Tibial nerve (tissue), 3 donors: Measurements from ENCODE around the gene FAM90A1.
"Not testable (repeated sequence)": the region's sequence is repeated elsewhere in the genome, so short reads cannot be mapped to it uniquely, and the experiment has no call there.

Experiments used
- POLR2A ChIP-seq, 2 donors: fragments of 450-650 bp; IDR thresholded peaks; one replicate each; pipeline ENCODE4 v1.6.1; 2017; ENCODE audit warnings: antibody characterized with exemption in 2 of 2, mild to moderate bottlenecking in 2 of 2, moderate library complexity in 2 of 2
- TF ChIP-seq, protein P1 (sequence below), 5 experiments: fragments of 200-600 bp in 3 of 5; fragments of 450-650 bp in 2 of 5; sonication (generic) in 3 of 5; IDR thresholded peaks; one replicate each; pipeline ENCODE4 v1.5.1; 2016 to 2019; ENCODE audit warnings: antibody characterized with exemption in 5 of 5, mild to moderate bottlenecking in 3 of 5, moderate library complexity in 2 of 5

DNA sequence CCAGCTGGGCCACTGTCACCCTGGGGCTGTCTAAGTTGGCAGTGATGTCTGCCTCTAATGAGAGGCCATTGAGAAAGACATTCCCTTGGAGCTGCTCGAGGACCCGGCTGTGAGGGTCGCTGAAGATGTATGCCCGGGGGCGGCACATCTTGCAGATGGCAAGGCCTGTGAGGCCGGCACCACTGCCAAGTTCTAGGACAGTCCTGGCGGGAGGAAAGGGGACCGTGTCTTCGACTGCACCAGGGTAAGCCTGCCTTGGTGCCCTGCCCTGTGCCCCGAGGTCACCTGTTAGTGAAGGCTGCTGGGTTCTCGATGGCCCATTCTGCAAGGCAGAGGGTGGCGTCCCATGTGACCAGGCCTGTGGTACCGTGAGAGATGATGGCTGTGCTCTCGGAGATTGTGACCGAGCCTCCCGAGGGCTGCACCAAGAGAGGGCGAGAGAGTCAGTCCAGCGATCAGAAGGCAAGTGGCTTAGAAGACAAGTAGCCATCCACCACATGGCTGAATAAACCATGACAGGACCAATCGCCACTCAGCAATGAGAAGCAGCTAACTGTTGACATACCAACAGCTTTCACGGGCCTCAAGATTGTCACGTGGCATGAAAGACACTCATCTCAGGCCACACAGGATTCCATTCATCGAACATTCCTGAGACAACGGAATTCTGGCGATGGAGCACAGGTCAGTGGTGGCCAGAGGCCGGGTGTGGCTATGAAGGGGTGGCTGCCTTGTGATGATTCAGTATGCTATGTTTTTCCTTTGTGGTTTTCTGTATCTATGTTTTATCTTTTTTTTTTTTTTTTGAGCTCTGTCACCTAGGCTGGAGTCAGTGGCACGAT lies 8.1 kb upstream of the FAM90A1 start:
- TF ChIP-seq, protein P1, sequence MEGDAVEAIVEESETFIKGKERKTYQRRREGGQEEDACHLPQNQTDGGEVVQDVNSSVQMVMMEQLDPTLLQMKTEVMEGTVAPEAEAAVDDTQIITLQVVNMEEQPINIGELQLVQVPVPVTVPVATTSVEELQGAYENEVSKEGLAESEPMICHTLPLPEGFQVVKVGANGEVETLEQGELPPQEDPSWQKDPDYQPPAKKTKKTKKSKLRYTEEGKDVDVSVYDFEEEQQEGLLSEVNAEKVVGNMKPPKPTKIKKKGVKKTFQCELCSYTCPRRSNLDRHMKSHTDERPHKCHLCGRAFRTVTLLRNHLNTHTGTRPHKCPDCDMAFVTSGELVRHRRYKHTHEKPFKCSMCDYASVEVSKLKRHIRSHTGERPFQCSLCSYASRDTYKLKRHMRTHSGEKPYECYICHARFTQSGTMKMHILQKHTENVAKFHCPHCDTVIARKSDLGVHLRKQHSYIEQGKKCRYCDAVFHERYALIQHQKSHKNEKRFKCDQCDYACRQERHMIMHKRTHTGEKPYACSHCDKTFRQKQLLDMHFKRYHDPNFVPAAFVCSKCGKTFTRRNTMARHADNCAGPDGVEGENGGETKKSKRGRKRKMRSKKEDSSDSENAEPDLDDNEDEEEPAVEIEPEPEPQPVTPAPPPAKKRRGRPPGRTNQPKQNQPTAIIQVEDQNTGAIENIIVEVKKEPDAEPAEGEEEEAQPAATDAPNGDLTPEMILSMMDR (IDR thresholded peaks at IDR 0.05): not testable (repeated sequence)
- TF ChIP-seq POLR2A (IDR thresholded peaks at IDR 0.05): not testable (repeated sequence)
